Measurements from ENCODE around the gene RUVBL2.

Gene RUVBL2

DNA sequence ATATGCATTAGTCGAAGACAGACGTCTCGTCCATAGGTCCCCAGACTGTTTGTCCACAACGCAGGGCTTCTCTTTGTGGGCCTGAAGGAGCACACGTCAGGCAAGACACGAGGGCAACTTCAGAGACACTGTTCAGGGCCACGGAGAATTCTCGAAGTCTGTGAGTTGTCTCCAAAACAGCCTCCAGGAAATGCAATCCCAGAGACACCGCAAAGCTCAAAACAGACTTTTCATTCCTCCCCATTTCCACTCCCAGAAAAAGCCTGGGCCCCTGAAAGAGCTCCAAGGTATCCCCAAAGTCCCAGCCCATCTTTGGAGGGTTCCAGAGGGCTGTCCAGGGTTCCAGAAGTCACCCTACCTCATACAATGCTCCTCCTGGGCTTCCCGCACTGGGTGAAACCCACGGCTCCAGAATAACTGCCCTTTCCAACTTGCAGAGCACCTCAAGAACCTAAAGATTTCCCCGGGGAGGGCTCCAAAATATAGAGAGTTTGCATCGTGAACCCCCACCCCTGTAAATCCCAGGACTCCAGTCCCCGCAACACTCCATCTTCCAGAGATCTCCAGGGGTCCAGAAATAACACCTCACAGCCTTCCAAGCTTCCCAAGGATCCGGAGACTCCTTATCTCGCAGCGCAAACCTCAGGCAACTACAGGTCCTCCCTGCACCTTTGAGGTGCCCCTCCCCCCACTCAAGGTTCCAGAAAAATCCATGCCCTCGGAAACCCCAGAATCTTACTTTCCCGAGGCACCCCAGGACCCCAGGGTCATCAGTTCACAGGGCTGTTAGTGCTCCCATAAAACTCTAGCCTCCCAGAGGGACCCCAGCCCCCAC, 29.3 kb upstream of the RUVBL2 start:
- peak; percentile 33 for DNase-seq

GRCh38 chr19:48965040-48965805, 28.5 kb upstream of the RUVBL2 start, which contains the start of gene FTL:
FTL (plus strand) TSS chr19:48965309; CDS start chr19:48965508, 199 bp downstream.
- DNase-seq: peak; percentile 92

DNA sequence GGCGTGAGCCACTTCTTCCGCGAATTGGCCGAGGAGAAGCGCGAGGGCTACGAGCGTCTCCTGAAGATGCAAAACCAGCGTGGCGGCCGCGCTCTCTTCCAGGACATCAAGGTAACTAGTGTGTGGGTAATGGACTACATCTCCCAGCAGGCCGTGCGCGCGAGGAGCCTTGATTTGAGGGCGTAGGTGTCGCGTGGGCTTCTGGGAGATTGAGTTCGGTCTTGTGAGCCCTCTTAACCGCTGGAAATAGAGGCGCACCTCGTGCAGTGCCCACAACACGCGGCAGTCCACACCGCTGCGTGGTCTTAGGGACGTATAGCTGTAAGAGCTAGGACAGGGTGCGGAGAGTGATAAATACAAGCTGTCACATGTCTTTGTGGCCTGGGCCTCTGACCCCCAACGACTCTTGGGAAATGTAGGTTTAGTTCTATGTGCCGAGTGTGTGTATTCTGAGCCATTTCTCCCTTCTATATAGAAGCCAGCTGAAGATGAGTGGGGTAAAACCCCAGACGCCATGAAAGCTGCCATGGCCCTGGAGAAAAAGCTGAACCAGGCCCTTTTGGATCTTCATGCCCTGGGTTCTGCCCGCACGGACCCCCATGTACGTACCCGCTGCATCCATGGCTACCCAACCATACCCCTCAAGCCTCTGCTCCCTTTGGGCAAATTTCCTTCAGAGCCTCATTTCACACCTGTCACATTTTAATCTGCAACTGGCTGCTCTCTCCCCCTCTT, 27.7 kb upstream of the RUVBL2 start:
- peak; percentile 92 for DNase-seq

- DNase-seq: no peak
These were observed 26.9 kb upstream of the RUVBL2 start for GRCh38 chr19:48966541-48967345.

DNA sequence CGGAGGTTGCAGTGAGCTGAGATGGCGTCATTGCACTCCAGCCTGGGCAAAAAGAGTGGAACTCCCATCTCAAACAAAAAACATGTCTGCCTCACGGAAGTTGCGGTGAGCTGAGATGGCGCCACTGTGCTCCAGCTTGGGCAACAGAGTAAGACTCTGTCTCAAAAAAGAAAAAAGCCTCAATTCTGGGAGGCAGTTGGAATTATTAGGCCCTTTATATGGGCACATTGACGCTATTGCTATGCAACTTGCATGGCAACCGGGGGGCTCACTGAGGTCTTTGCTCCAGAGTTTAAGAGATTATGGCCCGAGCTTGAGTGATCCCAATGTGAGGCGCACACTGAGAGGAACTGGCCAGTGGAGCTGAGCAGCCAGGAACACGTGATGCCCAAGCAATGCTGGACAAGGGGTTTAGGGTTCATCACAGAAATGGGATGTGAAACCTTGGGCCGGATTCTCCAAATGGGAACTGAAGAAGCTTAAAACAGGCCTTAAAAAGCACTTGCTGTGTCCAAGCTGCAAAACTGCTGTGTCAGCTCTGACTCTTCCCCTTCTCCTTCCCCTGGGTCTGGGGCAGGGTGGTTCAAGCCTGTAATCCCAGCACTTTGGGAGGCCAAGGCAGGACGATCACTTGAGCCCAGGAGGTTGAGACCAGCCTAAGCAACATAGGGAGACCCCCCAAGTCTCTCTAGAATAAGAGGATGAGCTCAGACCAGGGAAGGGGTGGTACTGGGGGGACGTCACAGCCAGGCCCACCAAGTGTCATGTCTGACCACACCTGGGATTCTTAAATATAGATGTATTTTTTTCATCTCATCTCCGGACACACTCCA, 26.1 kb upstream of the RUVBL2 start:
- no peak for DNase-seq

DNA sequence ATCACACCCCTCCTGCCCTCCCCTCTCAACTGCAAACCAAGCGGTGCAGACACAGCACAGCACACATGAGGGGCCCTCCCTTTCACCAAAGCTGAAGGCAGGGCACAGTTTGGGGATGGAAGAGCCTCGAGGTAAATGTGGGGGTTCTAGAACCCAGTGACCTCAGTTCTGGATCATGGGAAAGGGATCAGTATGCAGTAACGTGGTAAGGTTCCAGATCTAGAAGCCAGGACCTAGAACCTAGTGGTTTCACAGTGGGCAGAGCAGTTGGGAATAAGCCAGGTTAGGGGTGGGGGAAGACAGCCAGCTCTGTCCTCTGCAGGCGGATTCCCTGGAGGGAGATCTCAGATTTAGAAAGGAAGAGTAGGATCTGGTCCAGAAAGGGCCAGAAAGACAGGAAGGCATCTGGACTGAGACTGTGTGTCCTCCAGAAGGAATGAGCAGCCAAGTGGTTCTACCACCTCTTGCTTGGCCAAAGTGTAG, 25.5 kb upstream of the RUVBL2 start:
- DNase-seq: no peak

DNA sequence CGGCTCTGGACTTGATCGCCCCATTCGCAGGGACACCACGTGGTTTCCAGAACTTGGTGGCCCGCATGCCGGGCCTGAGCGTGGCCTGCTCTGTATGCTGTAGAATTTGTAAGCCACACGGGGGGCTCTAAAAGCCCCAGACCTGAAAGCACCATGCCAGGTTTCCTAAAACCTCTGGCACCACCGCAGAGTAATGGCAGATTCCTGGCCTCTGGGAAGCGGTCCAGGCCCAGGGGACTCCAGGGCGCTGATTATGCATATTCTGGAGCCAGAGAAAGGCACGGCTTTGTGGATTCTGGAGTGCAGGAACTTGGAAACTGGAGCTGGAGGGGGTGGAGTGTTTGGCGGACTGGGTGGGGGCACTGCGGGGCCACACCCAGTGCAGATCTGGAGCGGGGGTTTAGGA, 24.9 kb upstream of the RUVBL2 start:
- no peak for DNase-seq

- no peak for DNase-seq
These were observed 24.2 kb upstream of the RUVBL2 start for GRCh38 chr19:48969276-48970138.

DNA sequence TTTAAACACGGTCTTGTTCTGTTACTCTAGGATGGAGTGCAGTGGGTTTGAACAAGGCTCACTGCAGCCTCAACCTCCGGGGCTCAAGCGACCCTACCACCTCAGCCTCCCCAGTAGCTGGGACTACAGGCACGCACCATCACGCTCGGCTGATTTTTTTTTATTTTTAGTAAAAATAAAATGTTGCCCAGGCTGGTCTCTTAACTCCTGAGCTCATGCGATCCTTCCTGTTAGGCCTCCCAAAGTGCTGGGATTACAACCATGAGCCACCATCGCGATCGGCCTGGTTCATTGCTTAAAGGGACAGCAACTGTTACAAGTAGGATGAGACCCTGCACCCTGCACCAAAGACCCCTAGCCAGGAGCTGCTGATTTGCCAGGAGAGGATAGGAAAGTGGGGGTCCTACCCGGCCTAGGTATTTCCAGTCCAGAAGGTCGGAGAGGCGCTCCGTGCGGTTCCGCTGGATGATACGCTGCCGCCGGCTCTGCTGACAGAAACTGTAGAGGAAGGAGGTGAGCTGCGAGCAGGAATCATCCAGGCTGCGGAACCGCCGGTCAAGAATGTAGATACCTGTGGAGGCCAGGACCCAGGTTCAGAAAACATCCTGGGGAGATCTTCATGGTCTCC, 23.4 kb upstream of the RUVBL2 start:
- no peak for DNase-seq

DNA sequence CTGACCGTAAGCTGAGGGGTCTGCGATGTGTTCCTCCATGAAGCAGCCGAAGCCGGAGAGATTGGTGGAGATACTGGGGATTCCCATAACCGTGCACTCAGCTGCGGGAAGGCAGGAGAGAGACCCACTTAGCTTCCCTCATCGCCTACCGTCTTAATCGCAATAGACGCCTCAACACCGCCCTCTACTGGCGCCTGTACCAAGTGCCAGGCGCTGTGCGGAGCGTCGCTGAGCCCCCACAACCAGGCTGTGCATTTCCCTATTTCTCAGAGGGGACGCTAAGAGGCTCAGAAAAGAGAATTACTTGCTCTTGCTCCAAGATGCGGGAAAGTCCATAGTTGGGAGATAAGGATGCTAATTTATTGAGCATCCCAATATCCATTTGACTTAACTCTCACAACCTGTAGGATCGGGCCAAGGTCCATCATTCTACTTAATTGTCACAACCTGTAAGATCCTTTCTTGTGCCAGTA, 22.7 kb upstream of the RUVBL2 start:
- DNase-seq: peak; percentile 87

- DNase-seq: no peak
These were observed 17.5 kb upstream of the RUVBL2 start for GRCh38 chr19:48975947-48976847.

DNA sequence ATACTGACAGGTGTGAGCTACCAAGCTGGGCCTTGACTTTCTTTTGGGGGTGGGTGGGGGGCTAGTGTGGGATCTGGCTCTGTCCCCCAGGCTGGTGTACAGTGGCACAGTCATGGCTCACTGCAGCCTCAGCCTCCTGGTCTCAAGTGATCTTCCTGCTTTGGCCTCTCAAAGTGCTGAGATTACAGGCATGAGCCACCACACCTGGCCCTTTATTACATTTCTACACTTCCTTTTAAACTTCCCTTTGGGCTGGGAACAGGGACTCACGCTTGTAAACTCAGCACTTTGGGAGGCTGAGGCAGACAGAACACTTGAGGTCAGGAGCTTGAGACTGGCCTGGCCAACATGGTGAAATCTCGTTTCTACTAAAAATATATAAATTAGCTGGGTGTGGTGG, 16.6 kb upstream of the RUVBL2 start:
- no peak for DNase-seq

DNA sequence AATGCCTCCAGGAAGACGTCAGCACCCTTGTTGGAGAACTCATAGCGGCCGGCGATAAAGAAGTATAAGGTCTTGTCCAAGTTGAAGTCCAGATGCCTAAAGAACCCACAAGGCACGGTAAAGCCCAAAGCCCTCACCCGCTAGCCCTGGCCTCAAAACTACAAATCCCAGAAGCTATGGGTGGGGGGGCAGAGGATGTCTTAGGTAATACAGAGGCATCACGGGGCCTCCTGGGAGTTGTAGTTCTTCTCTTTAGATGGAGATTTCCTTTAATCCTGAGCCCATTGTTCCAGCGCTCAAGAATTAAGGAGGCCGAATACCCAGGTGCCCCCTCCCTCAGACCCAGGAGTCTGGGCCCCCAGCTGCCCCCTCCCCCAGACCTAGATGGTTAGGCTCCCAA, 11.4 kb upstream of the RUVBL2 start:
- no peak for DNase-seq

DNA sequence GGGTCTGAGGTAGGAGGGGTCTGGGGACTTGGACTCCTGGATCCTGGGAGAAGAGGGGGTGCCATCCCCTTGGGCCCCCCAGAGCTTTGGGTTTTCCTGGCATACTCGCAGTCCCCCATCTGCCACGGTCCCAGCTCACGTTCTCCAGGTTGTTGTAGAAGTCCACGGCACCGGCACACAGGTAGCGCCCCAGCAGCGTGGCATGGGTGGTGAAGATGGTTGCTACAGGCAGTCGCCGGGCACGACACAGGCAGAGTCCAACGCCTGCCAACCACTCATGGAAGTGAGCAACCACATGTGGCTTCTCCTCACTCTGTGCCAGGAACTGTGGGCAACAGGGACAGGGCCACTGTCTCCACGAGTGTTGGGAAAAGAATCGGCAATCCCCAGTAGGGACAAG, 8.0 kb upstream of the RUVBL2 start:
- DNase-seq: no peak

GRCh38 chr19:48986211-48986610, 7.5 kb upstream of the RUVBL2 start:
- DNase-seq: no peak

GRCh38 chr19:48987323-48987722, 6.4 kb upstream of the RUVBL2 start:
- DNase-seq: no peak

GRCh38 chr19:48988286-48988685, 5.4 kb upstream of the RUVBL2 start:
- no peak for DNase-seq

GRCh38 chr19:48988860-48989259, 4.8 kb upstream of the RUVBL2 start:
- DNase-seq: no peak

Data from stimulated activated CD4-positive, alpha-beta T cell treated with anti-CD3 and anti-CD28 coated beads, Interleukin-4, amount 100 ng/mL, for 24 hours (primary cell).